ENCODE measurements around the gene RALGPS1. TPM values are rescaled to one million over a fixed set of nuclear protein-coding genes. Genes with fewer than 3 reads are reported as not detected.

The RALGPS1 gene
- polyA plus RNA-seq, 2 of the 4 experiments (the other 2 are of a cell fraction): 5.0 to 7.9 TPM

DNA sequence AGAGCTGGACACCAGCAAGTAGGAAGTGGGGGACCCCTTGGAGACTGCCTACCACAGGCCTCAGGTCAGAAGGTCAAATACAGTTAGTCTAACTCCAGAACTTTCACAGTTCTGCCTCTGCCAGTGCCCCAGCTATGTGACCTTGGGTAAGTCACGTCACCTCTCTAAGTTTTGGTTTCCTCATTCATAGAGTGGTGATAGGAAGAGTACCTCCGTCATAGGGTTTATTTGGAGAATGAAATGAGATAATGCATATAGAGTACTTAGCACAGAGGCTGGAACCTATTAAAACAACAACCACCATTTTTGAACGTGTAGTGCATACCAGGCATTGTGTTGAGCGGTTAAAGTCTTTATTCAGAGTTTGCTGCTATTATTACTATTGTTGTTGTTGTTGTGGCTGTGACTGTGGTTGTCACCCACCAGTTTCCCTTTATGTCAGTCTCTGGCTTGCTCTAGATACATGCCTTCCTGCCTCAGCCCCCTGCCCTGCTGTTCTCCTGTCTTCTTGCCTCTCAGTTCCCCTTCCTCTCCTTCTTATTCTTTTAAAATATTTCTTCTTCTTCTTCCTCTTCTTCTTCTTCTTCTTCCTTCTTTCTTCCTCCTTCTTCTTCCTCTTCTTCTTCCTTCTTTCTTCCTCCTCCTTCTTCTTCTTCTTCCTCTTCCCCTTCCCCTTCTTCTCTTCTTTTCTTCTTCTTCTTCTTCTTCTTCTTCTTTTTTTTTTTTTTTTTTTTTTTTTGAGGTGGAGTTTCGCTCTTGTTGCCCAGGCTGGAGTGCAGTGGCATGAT, 67.8 kb downstream of the RALGPS1 start:
- ChIA-PET CTCF (no interaction called here), POLR2A (no interaction called here)
- TF ChIP-seq TFCP2L1 (CRISPR knock-in tag; IDR thresholded peaks at IDR 0.05): no peak
- TF ChIP-seq RFX5 (IDR thresholded peaks at IDR 0.05): no peak
- no peak for TF ChIP-seq CHD2 (IDR thresholded peaks at IDR 0.05; ENCODE audit: low read length, partially characterized antibody)
- TF ChIP-seq KDM5A (IDR thresholded peaks at IDR 0.05): no peak
- TF ChIP-seq SMC3 (IDR thresholded peaks at IDR 0.05): no peak
- TF ChIP-seq CEBPB (IDR thresholded peaks at IDR 0.05): no peak
- no peak for TF ChIP-seq MYC (IDR thresholded peaks at IDR 0.05; ENCODE audit: borderline replicate concordance, low read length)
- no peak for TF ChIP-seq MAFK (IDR thresholded peaks at IDR 0.05; ENCODE audit: partially characterized antibody)
- no peak for TF ChIP-seq CBX2 (IDR thresholded peaks at IDR 0.05; ENCODE audit: borderline replicate concordance, low read depth)
- no peak for TF ChIP-seq GATA3 (IDR thresholded peaks at IDR 0.05; ENCODE audit: borderline replicate concordance)
- no peak for TF ChIP-seq JUN (IDR thresholded peaks at IDR 0.05)
- no peak for TF ChIP-seq TP53 (CRISPR knock-in tag; IDR thresholded peaks at IDR 0.05)
- no peak overlapping the region for H3K27ac ChIP-seq
- no peak overlapping the region for H3K4me2 ChIP-seq
- WGBS (ENCODE audit: missing lambda C conversion rate): 89% methylated on average over 5 of the region's 5 CpGs
- no peak for FAIRE-seq
- DNase-seq (ENCODE audit: low read depth in 1 of 2, low spot score in 1 of 2): no peak
- H3K9me3 ChIP-seq: no peaks in the 10 kb centered on the region
- ATAC-seq: no peak
- peaks cover 30% of the 10 kb centered on the region for H3K4me1 ChIP-seq
- H3K4me3 ChIP-seq: no peak overlapping the region

GRCh38 chr9:126983767-126984166, 69.2 kb downstream of the RALGPS1 start:
- ChIA-PET POLR2A (no interaction called here), CTCF (interaction anchor here (4.2 kb wide), 1 partner anchor 18 kb away, joined by 23 read pairs; no protein-coding TSS in a partner anchor)
- ATAC-seq (no peak), FAIRE-seq (no peak), DNase-seq (ENCODE audit: low read depth in 1 of 2, low spot score in 1 of 2) (no peak)
- no peak overlapping the region; a peak in 1 of 6 replicates for H3K27ac ChIP-seq
- no peak overlapping the region for H3K4me2 ChIP-seq
- no peak overlapping the region for H3K4me3 ChIP-seq
- no peak for TF ChIP-seq PHF8 (IDR thresholded peaks at IDR 0.05; ENCODE audit: borderline replicate concordance, low read depth)
- TF ChIP-seq POLR2A (IDR thresholded peaks at IDR 0.05; ENCODE audit: low read length): no peak
- no peak for TF ChIP-seq MAZ (IDR thresholded peaks at IDR 0.05; ENCODE audit: borderline replicate concordance, low read depth, low read length)
- no peak for TF ChIP-seq E2F6 (IDR thresholded peaks at IDR 0.05; ENCODE audit: borderline replicate concordance, low read depth)
- TF ChIP-seq, protein P1, sequence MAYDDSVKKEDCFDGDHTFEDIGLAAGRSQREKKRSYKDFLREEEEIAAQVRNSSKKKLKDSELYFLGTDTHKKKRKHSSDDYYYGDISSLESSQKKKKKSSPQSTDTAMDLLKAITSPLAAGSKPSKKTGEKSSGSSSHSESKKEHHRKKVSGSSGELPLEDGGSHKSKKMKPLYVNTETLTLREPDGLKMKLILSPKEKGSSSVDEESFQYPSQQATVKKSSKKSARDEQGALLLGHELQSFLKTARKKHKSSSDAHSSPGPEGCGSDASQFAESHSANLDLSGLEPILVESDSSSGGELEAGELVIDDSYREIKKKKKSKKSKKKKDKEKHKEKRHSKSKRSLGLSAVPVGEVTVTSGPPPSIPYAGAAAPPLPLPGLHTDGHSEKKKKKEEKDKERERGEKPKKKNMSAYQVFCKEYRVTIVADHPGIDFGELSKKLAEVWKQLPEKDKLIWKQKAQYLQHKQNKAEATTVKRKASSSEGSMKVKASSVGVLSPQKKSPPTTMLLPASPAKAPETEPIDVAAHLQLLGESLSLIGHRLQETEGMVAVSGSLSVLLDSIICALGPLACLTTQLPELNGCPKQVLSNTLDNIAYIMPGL (CRISPR knock-in tag; IDR thresholded peaks at IDR 0.05; ENCODE audit: borderline replicate concordance): no peak
- TF ChIP-seq EHF (CRISPR knock-in tag; IDR thresholded peaks at IDR 0.05): no peak
- no peak for TF ChIP-seq CBX8 (IDR thresholded peaks at IDR 0.05)
- no peak for TF ChIP-seq RNF2 (IDR thresholded peaks at IDR 0.05; ENCODE audit: borderline replicate concordance, low read depth)
- whole genome bisulfite sequencing (ENCODE audit: missing lambda C conversion rate): 96% methylated on average over 1 of the region's 1 CpG
- H3K4me1 ChIP-seq: peaks cover 31% of the 10 kb centered on the region
- no peaks in the 10 kb centered on the region for H3K9me3 ChIP-seq

- TF ChIP-seq CEBPB (IDR thresholded peaks at IDR 0.05) (no peak), MYC (IDR thresholded peaks at IDR 0.05; ENCODE audit: borderline replicate concordance, low read length) (no peak), RARB (CRISPR knock-in tag; IDR thresholded peaks at IDR 0.05) (no peak), CHD2 (IDR thresholded peaks at IDR 0.05; ENCODE audit: low read length, partially characterized antibody) (no peak)
- H3K4me1 ChIP-seq: peaks cover 31% of the 10 kb centered on the region
- ChIA-PET POLR2A (no interaction called here), CTCF (interaction anchor here (2.0 to 4.2 kb wide), 3 partner anchors 20 to 214 kb away, joined by 6 to 23 read pairs (median 12); no protein-coding TSS in a partner anchor)
- FAIRE-seq (peak; percentile 18), ATAC-seq (peak in 1 of 2 experiments; percentile 42; a peak in 3 of 6 replicates), DNase-seq (ENCODE audit: low read depth in 1 of 2, low spot score in 1 of 2) (peak in 1 of 2 experiments; percentile 56)
- WGBS (ENCODE audit: missing lambda C conversion rate): 48% methylated on average over 3 of the region's 3 CpGs
- H3K27ac ChIP-seq: peak overlapping the region; percentile 2 to 37; a peak in 1 of 6 replicates
- H3K4me3 ChIP-seq: no peak overlapping the region
- no peaks in the 10 kb centered on the region for H3K9me3 ChIP-seq
- peak overlapping the region; percentile 52 for H3K4me2 ChIP-seq
Measured at GRCh38 chr9:126984969-126985368, 70.4 kb downstream of the RALGPS1 start.

All from A549 (cell line).